Uterus (tissue), 2 donors: Measurements from ENCODE around the gene TRAF3.

ENCODE experiments used
- POLR2A ChIP-seq, 2 donors: fragments of 450-650 bp; IDR thresholded peaks; one replicate each; pipeline ENCODE4 v1.6.1; 2016; ENCODE audit warnings: antibody characterized with exemption in 2 of 2, mild to moderate bottlenecking in 1 of 2, moderate library complexity in 1 of 2
- TF ChIP-seq, protein P1 (sequence below), 4 experiments: fragments of 200-600 bp in 2 of 4; fragments of 450-650 bp in 2 of 4; sonication (generic) in 2 of 4; IDR thresholded peaks; one replicate each; pipeline ENCODE4 v1.5.1; 2016 to 2019; ENCODE audit warnings: antibody characterized with exemption in 4 of 4, mild to moderate bottlenecking in 2 of 4, moderate library complexity in 1 of 4

- TF ChIP-seq, protein P1, sequence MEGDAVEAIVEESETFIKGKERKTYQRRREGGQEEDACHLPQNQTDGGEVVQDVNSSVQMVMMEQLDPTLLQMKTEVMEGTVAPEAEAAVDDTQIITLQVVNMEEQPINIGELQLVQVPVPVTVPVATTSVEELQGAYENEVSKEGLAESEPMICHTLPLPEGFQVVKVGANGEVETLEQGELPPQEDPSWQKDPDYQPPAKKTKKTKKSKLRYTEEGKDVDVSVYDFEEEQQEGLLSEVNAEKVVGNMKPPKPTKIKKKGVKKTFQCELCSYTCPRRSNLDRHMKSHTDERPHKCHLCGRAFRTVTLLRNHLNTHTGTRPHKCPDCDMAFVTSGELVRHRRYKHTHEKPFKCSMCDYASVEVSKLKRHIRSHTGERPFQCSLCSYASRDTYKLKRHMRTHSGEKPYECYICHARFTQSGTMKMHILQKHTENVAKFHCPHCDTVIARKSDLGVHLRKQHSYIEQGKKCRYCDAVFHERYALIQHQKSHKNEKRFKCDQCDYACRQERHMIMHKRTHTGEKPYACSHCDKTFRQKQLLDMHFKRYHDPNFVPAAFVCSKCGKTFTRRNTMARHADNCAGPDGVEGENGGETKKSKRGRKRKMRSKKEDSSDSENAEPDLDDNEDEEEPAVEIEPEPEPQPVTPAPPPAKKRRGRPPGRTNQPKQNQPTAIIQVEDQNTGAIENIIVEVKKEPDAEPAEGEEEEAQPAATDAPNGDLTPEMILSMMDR (IDR thresholded peaks at IDR 0.05), result no peak
- TF ChIP-seq POLR2A (IDR thresholded peaks at IDR 0.05), result no peak
These were observed 76.4 kb downstream of the TRAF3 start for GRCh38 chr14:102853648-102854047.
